Lung (tissue), 12 donors: ENCODE results near the gene BABAM2. TPM values are rescaled to one million over a fixed set of nuclear protein-coding genes. Genes with fewer than 3 reads are reported as not detected.

Source experiments
- ATAC-seq: fragments of 200-7000 bp; cut with Tn5 transposase; one replicate; pipeline ENCODE4 v1.9.1; 2020; ENCODE audit warnings: moderate number of reproducible peaks; ENCODE audit not compliant: insufficient read depth, low FRiP score
- DNase-seq, 3 donors: peaks; one replicate each; pipeline ENCODE4 v3.0.0-alpha.2; 2013 to 2017
- H3K27ac ChIP-seq, 2 donors: one replicate each; pipeline ENCODE4 v1.5.1; 2013; ENCODE audit warnings: mild to moderate bottlenecking in 2 of 2, moderate library complexity in 2 of 2, control low read depth in 1 of 2, inconsistent platforms in 1 of 2, low read depth in 1 of 2, low read length in 1 of 2
- H3K27me3 ChIP-seq, 3 donors: one replicate each; pipeline ENCODE4 v1.5.1; 2013; ENCODE audit warnings: low read length in 2 of 3; ENCODE audit not compliant: control insufficient read depth in 3 of 3, insufficient read depth in 3 of 3
- H3K36me3 ChIP-seq, 4 donors: one replicate each; pipeline ENCODE4 v1.5.1; 2013; ENCODE audit warnings: low read length in 4 of 4, mild to moderate bottlenecking in 1 of 4, moderate library complexity in 1 of 4; ENCODE audit not compliant: control insufficient read depth in 4 of 4, insufficient read depth in 4 of 4
- H3K4me1 ChIP-seq, 5 donors: one replicate each; pipeline ENCODE4 v1.5.1; 2013; ENCODE audit warnings: low read length in 5 of 5, mild to moderate bottlenecking in 2 of 5, moderate library complexity in 1 of 5; ENCODE audit not compliant: control insufficient read depth in 5 of 5, insufficient read depth in 5 of 5
- H3K4me3 ChIP-seq: one replicate; pipeline ENCODE4 v1.5.1; 2013; ENCODE audit warnings: mild to moderate bottlenecking, control low read depth, moderate library complexity
- H3K9ac ChIP-seq, 2 donors: one replicate each; pipeline ENCODE4 v1.5.1; 2013; ENCODE audit warnings: low read length in 2 of 2, control low read depth in 1 of 2; ENCODE audit not compliant: insufficient read depth in 1 of 2
- H3K9me3 ChIP-seq, 4 donors: one replicate each; pipeline ENCODE4 v1.5.1; 2013; ENCODE audit warnings: low read length in 3 of 4, mild to moderate bottlenecking in 1 of 4, moderate library complexity in 1 of 4; ENCODE audit not compliant: control insufficient read depth in 4 of 4, insufficient read depth in 3 of 4
- WGBS, 2 donors: extraction: QIAGEN DNeasy Blood & Tissue Kit; methylation state at CpG; one replicate each; pipeline ENCODE4 v1.1.7; 2013; 5-methylcytosine and 5-hydroxymethylcytosine counted together
- polyA plus RNA-seq, 2 donors: library from polyadenylated mRNA; stranded (reverse); fragments of 200-250 nt; gene quantifications; one replicate each; pipeline ENCODE4 v1.2.1, GENCODE V29; 2013
- total RNA-seq, 2 donors: library from RNA; depleted of rRNA in 1 of 2; stranded (reverse); fragments of >200 nt in 1 of 2; gene quantifications; one replicate each; pipeline ENCODE4 v1.2.1, GENCODE V29; 2014 to 2021
- TF ChIP-seq, protein P1 (sequence below): IDR thresholded peaks from 2 replicates; pipeline ENCODE4 v1.5.1; 2012; ENCODE audit warnings: mild to moderate bottlenecking; ENCODE audit errors: control extremely low read depth, extremely low read depth
- donor health status: control.
- donor health status: control.
- donor health status: Bipolar disorder and iron deficiency.
- donor health status: healthy.
- donor health status: DM: yes; HTN: yes; CAD: no.

The BABAM2 gene
- total and polyA plus RNA-seq, 4 donors = 19.0 to 43.3 (median 33.7) TPM

GRCh38 chr2:28373854-28374253, 483.3 kb downstream of the BABAM2 start:
- DNase-seq (no peak), ATAC-seq (no peak)
- no peak overlapping the region for H3K9ac ChIP-seq
- no peaks in the 10 kb centered on the region for H3K9me3 ChIP-seq
- H3K4me3 ChIP-seq = no peak overlapping the region
- H3K27me3 ChIP-seq = no peaks in the 10 kb centered on the region
- no peaks in the 10 kb centered on the region for H3K36me3 ChIP-seq
- H3K27ac ChIP-seq = no peak overlapping the region
- H3K4me1 ChIP-seq = peaks cover 0 to 9% (median 0%) of the 10 kb centered on the region in 5 donors
- 50 to 77% methylated on average over 4 of the region's 4 CpGs for WGBS, 2 donors
- TF ChIP-seq, protein P1, sequence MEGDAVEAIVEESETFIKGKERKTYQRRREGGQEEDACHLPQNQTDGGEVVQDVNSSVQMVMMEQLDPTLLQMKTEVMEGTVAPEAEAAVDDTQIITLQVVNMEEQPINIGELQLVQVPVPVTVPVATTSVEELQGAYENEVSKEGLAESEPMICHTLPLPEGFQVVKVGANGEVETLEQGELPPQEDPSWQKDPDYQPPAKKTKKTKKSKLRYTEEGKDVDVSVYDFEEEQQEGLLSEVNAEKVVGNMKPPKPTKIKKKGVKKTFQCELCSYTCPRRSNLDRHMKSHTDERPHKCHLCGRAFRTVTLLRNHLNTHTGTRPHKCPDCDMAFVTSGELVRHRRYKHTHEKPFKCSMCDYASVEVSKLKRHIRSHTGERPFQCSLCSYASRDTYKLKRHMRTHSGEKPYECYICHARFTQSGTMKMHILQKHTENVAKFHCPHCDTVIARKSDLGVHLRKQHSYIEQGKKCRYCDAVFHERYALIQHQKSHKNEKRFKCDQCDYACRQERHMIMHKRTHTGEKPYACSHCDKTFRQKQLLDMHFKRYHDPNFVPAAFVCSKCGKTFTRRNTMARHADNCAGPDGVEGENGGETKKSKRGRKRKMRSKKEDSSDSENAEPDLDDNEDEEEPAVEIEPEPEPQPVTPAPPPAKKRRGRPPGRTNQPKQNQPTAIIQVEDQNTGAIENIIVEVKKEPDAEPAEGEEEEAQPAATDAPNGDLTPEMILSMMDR = no peak

- DNase-seq = no peak
- Histone ChIP-seq H3K27me3 (no peaks in the 10 kb centered on the region), H3K4me3 (no peak overlapping the region), H3K27ac (no peak overlapping the region), H3K9ac (no peak overlapping the region), H3K36me3 (no peaks in the 10 kb centered on the region), H3K9me3 (no peaks in the 10 kb centered on the region), H3K4me1 (peaks cover 0 to 9% (median 0%) of the 10 kb centered on the region in 5 donors)
- WGBS, 2 donors = 89 to 91% methylated on average over 5 of the region's 5 CpGs
- TF ChIP-seq, protein P1 = no peak
- ATAC-seq = no peak
Observed at GRCh38 chr2:28374331-28374730, 483.8 kb downstream of the BABAM2 start.

DNA sequence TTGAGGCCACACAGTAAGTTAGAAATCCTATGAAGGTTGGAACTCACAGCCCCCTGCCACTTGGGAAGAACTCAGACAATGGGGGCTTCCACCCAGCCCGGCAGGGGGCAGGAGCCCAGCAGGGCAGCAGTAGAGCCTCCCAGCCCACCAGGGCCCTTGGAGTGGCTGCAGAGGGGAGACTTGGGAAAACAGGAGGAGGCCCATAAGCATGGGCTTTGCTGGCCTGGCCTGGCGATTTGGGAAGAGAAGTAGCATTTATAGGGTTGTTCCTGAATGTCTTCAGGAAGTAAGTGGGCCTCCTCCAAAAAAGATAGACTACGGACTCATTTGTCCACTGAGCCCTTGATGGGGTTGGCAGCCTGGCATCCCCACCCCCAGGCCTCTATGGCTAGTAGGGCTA, 484.7 kb downstream of the BABAM2 start:
- Histone ChIP-seq H3K4me1 (peaks cover 0 to 9% (median 0%) of the 10 kb centered on the region in 5 donors), H3K9ac (no peak overlapping the region), H3K4me3 (no peak overlapping the region), H3K27ac (no peak overlapping the region), H3K27me3 (no peaks in the 10 kb centered on the region), H3K36me3 (no peaks in the 10 kb centered on the region), H3K9me3 (no peaks in the 10 kb centered on the region)
- TF ChIP-seq, protein P1 = no peak
- ATAC-seq (no peak), DNase-seq (no peak)
- WGBS, 2 donors = 93 to 94% methylated on average over 3 of the region's 3 CpGs
